Glomerular visceral epithelial cell (primary cell): ENCODE measurements around the gene AMBRA1.
A peak's percentile ranks its signal among the peaks of the same experiment; 100 is the strongest.

Experiments
- DNase-seq: peaks from one replicate; pipeline ENCODE4 v3.0.0-alpha.2; 2016; ENCODE audit errors: extremely low spot score

Gene AMBRA1

DNA sequence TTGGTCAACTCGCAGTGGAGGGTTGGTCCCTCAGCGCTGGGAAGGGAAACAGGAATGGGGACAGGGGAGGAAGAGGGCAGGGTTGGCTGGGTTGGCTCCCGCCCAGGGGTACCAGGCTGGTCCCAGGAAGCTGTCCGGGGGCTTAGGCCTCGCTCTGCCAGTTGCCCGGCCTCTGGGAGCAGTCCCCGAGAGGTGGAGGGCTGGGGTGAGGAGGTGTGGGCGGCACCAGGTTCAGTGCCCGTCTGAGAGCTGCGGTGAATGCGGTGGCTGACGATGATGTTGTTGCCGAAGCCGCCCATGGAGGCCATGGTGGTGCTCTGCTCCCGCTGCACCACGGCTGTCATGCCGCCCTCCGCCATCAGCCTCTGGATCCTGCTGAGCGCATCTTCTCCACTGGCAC lies 196.3 kb downstream of the AMBRA1 start:
- no peak for DNase-seq

DNA sequence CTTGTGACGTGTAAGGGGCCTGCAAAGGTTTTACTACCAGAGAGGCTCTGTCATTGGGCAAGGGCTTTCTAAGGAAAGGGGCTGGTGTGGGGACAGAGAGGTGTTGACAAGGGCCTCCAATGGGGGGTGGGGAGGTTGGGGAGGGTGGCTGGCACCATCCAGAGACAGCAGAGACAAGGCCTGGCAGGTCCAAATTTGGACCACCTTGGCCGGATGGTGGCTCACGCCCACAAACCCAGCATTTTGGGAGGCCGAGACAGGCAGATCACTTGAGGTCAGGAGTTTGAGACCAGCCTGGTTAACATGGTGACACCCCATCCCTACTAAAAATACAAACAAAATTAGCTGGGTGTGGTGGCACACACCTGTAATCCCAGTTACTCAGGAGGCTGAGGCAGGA lies 200.1 kb downstream of the AMBRA1 start:
- no peak for DNase-seq

DNA sequence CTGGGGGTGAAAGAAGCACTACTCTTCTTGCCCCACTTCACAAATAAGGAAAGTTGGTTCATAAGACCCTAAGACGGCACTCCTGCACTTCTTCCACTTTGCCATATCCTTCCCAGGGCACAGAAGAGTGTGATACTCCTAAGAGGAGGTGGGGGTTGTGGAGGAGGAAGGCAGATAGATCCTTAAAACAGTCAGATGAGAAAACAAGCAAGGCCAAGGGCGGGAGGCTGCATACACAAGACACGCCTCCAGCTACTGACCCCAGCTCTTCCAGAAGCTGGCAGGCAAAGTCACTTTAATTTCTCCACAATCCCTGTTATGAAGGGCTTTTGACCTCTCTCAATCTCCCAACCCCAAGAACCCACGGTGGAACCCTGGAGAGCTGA lies 200.6 kb downstream of the AMBRA1 start:
- no peak for DNase-seq

DNA sequence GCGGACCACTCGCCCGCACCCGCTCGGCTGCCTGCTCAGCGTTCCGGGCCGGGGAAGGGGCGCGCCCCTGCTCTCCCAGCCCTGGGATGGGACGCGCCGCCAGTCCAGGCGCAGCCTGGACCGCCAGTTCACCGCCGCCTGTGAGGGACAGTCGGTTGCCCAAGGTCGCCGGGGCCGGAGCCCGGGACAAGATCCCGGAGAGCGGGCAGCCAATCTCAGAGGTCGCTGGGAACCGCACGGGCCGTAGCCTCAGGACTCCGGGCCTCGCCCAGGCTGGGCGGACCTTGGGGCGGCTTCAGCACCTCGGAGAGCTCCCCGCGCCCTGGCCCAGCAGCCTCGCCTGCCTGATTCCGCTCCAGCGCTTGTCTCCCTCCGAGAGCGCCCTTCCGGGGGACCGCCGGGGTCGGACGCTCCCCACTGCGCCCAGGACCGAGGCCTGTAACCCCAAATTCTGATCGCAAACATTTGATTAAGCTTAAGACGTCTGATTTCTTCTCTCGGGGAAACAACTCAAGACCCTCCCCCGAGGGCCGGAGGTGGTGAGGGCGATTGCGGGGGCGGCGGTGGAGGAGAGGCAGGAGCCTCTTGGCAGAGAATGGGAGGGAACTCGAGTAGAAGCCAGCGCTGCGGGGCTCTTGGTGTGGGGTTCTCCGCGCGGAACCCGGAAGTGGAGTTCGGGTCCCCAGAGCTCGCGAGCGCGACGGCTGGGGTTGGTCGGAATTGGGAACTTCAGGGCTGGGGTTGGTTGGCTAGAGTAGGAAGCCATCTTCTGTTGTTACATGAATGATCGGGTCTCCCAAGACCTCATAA lies 201.2 kb downstream of the AMBRA1 start:
- peak; percentile 83 for DNase-seq

DNA sequence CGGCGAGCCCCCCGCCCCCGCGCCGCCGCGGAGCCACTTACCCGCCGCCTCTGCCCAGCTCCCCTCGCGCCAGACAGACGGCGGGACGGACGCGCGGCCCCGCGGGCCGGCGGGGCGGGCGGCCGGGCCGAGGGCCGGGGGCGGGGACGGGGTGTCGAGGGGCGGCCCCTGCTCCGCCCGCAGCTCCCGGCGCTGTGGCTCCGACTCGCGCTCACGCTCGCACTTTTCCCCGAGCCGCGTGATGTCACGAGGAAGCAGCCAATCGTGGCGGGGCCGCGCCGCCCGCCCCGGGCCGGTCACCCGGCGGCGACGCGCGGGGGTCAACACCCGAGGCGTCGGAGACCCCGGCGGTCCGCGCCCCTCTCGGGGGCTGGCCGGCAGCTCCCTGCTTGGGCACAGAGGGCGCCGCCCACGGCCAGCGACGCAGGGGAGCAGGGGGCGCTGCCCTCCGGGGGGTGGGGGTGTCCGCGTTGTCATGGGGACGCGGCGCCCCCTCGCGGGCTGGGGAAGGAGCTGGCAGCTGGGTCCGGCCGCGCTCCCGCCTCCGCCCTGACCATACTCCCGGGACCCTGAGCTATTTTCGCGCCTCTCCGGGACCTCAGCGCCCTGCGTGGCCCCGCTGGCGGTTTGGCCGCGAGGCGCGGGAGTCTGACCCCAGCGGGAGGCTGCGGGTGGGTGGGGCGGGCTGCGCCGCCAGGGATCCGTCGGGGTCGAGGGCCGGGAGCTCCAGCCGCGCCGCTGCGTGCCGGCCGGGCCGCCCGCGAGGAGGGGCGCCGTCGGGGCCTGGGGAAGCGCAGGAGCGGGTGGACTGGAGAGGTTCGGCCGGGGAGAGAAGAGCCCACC lies 202.0 kb downstream of the AMBRA1 start, which contains the start of gene CHRM4:
Gene CHRM4, minus strand, starts transcription at position 199 of the 843 bp plus-strand sequence. CDS start 5,219 bp downstream, outside the sequence.
- peak; percentile 48 for DNase-seq

DNA sequence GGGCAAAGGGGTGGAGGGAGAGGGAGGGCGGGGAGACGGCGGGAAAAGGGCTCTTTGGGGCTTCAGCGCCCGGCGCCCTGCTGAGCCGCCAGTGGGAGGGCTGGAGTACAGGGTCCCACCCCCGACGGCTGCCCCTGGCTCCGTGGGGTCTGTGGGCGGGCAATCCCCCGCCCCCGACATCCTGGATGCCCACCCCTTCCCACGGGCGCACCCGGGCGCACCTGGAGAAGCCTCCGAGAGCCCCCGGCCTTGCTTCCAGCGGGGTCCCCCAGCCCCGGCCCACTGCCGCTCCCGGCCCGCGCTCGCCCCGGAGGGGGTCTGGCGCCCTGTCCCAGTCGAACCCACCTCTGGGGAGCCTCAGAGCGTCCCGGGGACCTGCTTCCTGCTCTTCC lies 202.6 kb downstream of the AMBRA1 start:
- no peak for DNase-seq

DNA sequence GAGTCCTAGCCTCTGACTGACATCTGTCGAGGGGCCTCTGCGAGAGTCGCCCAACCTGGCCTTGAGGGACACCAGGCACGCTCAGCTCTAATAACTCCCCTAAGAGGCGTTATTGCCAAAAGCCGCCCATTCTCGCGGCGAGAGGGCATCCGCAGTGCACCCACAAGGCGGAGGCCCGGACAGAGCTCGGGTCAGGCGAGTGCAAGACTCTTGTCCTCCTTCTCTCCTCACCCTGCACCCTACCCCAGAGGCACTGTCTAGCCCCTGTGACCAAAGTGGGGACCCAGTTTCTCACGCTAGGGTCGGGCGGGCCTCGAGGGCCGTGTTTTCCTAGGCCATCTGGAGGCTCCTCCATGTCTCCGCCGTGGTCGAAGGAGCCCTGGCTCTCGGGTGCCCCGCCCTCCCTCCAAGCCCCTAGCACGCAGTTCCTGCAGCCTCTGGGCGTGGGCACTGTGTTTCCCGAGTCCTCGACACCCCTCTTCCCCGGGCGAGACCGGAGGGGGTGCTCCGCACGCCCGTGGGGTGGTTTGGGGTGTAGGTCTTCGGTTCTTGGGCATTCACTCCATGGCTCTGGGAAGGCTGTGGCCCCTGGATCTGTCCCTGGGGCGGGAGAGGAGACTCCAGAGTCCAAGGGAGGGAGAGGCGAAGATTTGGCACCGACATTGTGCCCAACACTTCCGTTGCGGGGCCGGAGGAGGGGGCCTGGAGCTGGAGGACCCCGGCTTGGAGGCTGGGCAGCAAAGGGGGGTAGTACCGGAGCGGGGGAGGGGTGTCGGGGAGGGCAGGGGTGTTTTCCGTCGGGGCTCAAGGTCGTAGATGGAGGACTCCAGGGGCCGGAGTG lies 203.3 kb downstream of the AMBRA1 start:
- DNase-seq: no peak

DNA sequence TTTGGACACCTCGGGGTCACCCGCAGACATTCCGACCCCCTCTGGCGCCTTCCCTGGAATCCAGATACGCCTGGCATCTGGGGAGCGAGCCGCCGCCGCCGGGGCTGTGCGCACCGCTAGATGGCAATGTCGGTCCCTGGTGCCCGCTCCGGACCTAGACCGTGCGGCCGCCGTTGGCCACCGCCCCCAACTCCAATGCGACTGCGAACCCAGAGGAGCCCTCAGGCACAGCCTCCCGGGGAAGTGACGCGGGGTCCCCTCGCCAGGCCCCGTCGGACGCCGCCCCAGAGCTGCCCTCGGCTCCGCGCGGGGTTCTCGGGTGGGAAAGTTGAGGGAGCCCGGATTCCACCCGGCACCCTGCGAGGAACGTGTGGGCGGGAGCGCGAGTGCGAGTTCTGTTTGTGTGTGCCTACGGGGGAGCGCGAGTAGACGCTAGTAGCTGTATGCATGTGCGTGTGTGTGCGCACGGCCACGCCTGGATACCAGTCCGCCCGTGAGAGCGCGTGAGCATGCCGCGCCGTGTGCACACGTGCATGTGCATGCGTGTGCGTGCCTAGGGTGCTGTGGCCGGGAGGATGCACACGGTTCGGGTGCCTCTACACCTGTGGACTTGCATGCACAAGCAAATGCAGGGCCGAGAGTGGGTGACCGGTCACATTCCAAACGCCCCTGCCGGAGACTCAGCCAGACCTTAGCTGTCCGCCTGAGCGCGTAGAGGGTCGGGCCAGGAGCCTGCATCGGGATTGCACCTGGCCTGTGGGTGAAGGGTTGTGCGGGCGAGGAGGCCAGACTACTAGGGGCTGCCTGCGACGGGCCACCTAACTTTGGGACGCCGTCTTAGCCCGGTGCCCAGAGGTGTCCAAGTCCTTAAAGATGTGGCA lies 204.1 kb downstream of the AMBRA1 start:
- DNase-seq: peak; percentile 70

DNA sequence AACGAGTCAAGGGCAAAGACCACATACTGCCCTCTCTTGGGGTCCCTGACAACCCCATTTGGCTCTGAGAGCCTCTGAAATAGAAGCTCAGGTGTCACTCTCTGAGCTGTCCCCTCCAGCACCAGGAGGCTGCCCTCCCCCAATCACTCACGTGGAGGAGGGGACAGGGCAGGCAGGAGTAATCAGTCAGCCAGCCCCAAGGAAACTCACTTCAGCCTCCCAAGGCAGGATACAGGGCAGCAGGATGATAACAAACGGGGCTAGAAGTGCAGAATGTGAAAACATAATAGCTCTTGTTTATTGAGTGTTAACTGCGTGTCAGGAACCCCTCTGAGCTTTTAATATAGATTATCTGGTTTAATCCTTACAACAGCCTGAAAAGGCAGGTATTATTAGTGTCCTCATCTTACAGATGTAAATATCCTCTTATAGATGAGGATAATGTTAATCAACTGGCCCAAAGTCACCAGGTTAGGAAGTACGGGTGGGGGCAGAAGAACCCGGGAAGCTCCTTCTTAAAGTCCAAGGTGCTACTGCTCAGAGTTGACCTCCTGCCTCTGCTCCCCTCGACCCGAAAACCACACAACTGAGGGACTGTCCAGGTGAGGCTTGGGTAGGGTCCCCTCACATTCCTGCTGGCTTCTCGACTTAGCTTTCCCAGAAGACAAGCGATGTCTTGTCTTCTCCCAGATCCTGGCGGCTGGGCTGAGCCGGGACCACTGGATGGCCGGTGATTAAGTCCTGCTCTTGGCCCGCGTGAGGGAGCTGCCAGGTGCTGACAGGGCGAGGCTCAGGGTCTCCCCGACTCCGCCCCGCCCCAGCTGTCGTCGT lies 205.0 kb downstream of the AMBRA1 start:
- no peak for DNase-seq

DNA sequence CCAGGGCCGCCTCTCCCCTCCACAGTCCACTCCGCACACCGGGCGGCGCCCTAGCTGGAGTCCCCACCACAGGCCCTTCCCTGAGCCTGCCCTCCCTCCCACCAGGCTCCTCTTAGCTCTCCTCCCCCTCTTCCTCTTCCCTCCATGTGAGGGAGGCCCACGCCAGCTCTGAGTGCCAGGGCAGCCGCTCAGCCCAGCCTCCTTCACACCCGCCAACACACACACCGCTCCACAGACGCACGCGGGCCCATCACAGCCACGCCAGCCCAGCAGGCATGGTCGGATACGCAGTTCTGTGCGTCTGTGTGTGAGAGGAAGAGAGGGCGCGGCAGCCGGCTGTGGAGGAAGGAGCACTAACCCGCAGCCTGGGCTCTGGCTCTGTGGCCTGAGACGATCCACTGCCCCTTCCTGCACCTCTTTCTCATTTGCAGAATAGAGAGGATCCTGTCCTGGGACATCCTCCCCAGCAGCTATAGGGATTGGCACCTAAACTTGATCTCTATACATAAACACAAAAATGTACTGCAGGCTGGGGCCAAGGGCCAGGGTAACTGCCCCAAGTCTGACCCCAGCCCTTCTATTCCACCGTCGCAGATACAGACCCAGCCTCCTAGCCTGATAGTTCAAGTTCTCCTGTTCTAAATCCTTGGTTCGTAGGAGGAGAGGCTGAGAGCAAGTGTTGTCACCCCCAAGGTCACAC lies 205.8 kb downstream of the AMBRA1 start:
- no peak for DNase-seq

DNA sequence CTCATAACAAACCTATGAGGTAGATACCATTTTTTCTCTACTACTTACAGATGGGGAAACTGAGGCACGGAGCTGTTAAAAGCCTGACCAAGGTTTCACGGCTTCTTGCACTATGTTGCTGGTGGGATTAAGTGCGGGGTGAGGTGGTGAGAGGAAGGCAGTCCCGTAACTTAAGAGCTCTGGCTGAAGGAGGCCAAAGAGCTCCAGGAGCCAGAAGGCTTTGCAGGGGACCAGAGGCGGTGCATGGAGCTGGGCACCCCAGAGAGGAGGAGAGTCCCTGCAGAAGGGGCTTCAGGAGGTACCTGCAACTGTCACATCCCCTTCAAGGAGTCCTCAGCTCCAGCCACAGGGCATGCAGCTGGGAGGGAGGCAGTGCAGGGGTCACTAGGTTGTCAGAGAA lies 206.4 kb downstream of the AMBRA1 start:
- DNase-seq: no peak

DNA sequence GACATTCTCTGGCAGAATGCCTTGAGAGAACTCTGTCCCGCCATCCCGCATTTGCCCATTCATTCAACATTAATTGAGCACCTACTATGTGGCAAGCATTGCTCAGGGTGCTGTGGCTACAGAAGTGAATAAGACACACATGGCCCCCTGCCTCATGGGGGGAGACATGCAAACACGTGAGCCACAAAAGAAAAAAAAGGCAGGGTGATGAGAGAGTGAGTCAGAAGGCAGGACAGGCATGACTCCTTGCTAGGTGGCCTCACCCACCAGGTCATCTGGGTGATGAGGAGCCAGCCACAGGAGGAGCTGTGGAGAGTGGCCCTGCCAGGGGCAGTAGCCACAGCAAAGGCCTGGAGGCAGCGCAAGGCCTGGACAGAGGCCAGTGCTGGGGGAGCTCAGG lies 207.1 kb downstream of the AMBRA1 start:
- DNase-seq: peak; percentile 36

DNA sequence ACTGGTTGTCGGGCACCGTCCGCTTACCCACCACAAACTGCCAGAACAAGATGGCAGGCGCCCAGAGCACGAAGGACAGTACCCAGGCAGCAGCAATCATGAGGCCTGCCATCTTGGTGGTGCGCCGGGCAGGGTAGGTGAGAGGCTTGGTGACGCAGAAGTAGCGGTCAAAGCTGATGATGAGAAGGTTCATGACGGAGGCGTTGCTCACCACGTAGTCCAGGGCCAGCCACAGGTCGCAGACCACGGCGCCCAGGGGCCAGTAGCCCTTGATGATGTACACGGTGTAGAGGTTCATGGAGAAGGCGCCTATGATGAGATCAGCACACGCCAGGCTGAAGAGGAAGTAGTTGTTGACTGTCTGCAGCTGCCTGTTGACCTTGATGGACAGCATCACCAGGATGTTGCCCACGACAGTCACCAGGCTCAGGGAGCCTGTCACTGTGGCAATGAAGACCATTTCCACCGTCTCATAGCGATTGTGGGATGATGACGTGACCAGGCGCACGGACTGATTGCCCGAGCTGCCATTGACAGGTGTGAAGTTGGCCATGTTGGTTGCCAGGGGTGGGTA lies 207.7 kb downstream of the AMBRA1 start:
- DNase-seq: no peak

DNA sequence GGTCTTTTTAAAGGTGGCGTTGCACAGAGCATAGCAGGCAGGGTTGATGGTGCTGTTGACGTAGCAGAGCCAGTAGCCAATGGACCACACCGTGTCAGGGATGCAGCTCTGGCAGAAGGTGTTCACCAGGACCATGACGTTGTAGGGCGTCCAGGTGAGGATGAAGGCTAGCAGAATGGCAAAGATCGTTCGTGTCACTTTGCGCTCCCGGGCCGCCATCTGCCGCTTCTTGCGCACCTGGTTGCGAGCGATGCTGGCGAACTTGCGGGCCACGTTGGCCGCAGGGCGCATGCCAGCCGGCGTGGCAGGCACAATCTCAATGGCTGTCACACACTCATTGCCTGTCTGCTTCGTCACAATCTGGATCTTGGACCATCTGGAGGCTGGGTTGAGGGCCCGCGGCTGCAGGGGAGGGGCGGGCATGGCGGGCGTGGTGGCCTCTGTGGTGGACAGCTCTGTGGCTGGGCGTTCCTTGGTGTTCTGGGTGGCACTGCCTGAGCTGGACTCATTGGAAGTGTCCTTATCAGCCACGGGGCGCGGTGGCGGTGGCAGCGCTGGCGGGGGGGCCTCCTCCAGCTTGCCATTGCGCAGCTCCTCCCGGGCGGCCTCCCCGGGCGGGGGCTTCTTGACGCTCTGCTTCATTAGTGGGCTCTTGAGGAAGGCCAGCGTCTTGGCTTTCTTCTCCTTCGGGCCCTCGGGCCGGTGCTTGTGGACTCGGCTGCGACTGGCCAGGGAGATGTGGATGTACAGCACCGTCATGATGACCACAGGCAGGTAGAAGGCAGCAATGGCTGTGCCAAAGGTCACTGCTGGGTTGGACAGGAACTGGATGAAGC lies 208.4 kb downstream of the AMBRA1 start:
- DNase-seq: no peak

DNA sequence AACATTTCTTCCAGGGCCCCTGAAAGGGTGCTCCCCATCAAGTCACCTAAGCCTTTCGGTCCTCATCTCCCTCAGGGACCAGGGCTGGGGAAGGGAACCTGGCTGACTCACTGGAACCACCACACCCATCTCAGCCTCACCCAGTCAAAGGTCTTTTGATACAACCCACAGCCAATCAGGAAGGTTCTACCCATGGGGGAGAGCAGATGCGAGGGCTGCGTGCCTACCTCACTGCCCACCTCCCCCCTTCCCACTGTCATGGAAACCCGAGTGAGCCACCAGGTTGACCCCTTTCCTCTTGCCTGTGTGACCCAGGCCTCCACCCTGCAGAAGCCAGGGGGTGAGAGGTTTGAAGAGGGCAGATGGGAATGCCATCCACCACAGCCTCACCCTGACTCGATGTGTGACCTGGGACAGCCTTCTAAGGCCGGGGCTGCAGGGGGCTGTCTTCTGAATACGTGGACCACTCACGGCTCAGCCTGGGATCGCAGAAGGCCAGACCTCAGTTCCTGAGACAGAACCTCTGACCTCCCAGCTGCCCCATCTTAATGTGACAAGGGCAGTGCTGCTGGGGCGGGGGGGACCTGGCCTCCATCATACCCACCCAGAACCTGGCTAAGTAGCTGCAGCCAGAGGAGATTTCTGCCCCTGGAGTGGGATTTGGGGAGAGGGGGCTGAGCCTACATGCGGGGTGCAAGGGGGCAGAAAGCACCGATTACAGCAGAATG lies 209.7 kb downstream of the AMBRA1 start:
- DNase-seq: no peak

DNA sequence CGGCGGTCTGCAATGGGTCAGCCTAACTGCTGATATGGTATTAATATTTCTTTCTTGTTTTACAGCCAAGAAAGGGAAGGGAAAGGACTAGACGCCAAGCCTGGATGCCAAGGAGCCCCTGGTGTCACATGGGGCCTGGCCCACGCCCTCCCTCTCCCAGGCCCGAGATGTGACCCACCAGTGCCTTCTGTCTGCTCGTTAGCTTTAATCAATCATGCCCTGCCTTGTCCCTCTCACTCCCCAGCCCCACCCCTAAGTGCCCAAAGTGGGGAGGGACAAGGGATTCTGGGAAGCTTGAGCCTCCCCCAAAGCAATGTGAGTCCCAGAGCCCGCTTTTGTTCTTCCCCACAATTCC lies 210.4 kb downstream of the AMBRA1 start:
- DNase-seq: no peak

DNA sequence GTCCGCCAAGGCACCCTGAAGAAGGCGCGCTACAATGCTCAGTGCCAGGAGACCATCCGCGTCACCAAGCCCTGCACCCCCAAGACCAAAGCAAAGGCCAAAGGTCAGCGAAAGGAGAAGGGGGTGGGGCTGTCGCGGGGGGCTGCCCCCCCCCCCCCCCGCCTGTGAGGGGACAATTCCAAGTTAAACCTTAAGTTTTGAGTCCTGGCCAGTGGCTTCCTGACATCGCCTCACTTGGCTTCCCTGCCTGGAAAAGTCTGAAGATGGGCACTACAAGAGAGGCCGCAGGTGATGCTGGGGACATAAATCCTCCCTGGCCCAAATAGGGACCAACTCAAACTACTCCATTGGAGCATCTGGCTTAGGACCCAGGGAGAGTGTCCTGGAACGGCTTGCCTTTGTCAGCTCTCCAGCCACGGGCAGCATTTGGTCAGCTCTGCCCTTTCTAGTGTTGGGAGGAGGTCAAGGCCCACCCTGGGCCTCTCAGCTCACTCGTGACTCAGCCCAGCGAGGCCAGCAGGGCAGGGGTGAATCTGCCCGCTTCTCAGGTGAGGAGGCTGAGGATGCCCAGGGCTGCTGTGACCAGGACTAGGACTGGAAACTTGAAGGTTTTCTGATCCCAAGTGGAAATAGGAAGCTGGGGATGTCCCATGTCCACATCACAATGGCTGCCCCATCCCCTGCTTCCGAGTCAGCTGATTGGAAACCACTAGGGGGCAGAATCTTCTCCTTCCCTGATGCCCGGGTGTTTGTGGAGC lies 211.0 kb downstream of the AMBRA1 start:
- DNase-seq: no peak
